Measurements from ENCODE around the gene ZNF512B.

- TF ChIP-seq POLR2A (IDR thresholded peaks at IDR 0.05; ENCODE audit: low read depth, low read length) = no peak
- no peak for TF ChIP-seq PAX5 (IDR thresholded peaks at IDR 0.05; ENCODE audit: insufficient read depth, low read length, severe bottlenecking)
- no peak for TF ChIP-seq POLR2AphosphoS5 (IDR thresholded peaks at IDR 0.05; ENCODE audit: low read depth, low read length)
- TF ChIP-seq TAF1 (IDR thresholded peaks at IDR 0.05; ENCODE audit: low read depth, low read length) = no peak
- TF ChIP-seq SPI1 (IDR thresholded peaks at IDR 0.05; ENCODE audit: low read depth, low read length) = no peak
- no peak for TF ChIP-seq POU2F2 (IDR thresholded peaks at IDR 0.05; ENCODE audit: low read depth, low read length)
Observed at GRCh38 chr20:63923651-63924050, 46.1 kb downstream of the ZNF512B start.
